Gastroesophageal sphincter (tissue), 4 donors: ENCODE data around the gene FAM3A. TPM values are rescaled to one million over a fixed set of nuclear protein-coding genes. Genes with fewer than 3 reads are reported as not detected.

Experiments
- ATAC-seq: fragments of 150-250 bp; one replicate; pipeline ENCODE4 v1.9.1; 2016; ENCODE audit warnings: mild to moderate bottlenecking, moderate library complexity
- H3K27ac ChIP-seq, 4 donors: fragments of 200-600 bp; sonication (generic) in 3 of 4; 1 replicate in 3 of 4; 2 replicates in 1 of 4; pipeline ENCODE4 v1.5.1; 2016 to 2019
- H3K27me3 ChIP-seq: fragments of 200-600 bp; sonication (generic); one replicate; pipeline ENCODE4 v1.5.1; 2019
- H3K36me3 ChIP-seq, 2 donors: fragments of 200-600 bp; sonication (generic); one replicate each; pipeline ENCODE4 v1.5.1; 2019; ENCODE audit warnings: control low read depth in 1 of 2
- H3K4me1 ChIP-seq, 3 donors: fragments of 200-600 bp; sonication (generic); 1 replicate in 2 of 3; 2 replicates in 1 of 3; pipeline ENCODE4 v1.5.1; 2016 to 2019; ENCODE audit warnings: control low read depth in 2 of 3
- H3K4me3 ChIP-seq, 2 donors: fragments of 200-600 bp; sonication (generic); one replicate each; pipeline ENCODE4 v1.5.1; 2019; ENCODE audit warnings: mild to moderate bottlenecking in 1 of 2, moderate library complexity in 1 of 2
- H3K9me3 ChIP-seq, 3 donors: fragments of 200-600 bp; sonication (generic); one replicate each; pipeline ENCODE4 v1.5.1; 2017 to 2019; ENCODE audit warnings: control low read depth in 2 of 3
- EP300 ChIP-seq: sonication (generic); formaldehyde crosslinking; IDR thresholded peaks from one replicate; pipeline ENCODE4 v1.6.1; 2017; ENCODE audit warnings: antibody characterized with exemption, mild to moderate bottlenecking
- POLR2A ChIP-seq, 2 donors: fragments of 450-650 bp; IDR thresholded peaks; one replicate each; pipeline ENCODE4 v1.6.1; 2017; ENCODE audit warnings: antibody characterized with exemption in 2 of 2, mild to moderate bottlenecking in 2 of 2, moderate library complexity in 1 of 2
- POLR2AphosphoS5 ChIP-seq: sonication (generic); formaldehyde crosslinking; IDR thresholded peaks from one replicate; pipeline ENCODE4 v1.6.1; 2017; ENCODE audit warnings: antibody characterized with exemption
- WGBS, 2 donors: methylation state at CpG; one replicate each; pipeline ENCODE4 v1.1.5; 2018; ENCODE audit warnings: low coverage in 1 of 2; 5-methylcytosine and 5-hydroxymethylcytosine counted together
- total RNA-seq, 4 donors: library from RNA; depleted of rRNA; stranded (reverse); fragments of >200 nt; gene quantifications; one replicate each; pipeline ENCODE4 v1.1.0, GENCODE V29; 2016
- TF ChIP-seq, protein P1 (sequence below), 4 experiments: fragments of 200-600 bp in 2 of 4; fragments of 450-650 bp in 2 of 4; sonication (generic) in 1 of 4; IDR thresholded peaks; one replicate each; pipeline ENCODE4 v1.5.1; 2017 to 2019; ENCODE audit warnings: antibody characterized with exemption in 4 of 4, mild to moderate bottlenecking in 2 of 4, moderate library complexity in 2 of 4

Gene FAM3A
- total RNA-seq, 4 donors from 2014 or later = 36.6 to 44.4 (median 40.5) TPM

DNA sequence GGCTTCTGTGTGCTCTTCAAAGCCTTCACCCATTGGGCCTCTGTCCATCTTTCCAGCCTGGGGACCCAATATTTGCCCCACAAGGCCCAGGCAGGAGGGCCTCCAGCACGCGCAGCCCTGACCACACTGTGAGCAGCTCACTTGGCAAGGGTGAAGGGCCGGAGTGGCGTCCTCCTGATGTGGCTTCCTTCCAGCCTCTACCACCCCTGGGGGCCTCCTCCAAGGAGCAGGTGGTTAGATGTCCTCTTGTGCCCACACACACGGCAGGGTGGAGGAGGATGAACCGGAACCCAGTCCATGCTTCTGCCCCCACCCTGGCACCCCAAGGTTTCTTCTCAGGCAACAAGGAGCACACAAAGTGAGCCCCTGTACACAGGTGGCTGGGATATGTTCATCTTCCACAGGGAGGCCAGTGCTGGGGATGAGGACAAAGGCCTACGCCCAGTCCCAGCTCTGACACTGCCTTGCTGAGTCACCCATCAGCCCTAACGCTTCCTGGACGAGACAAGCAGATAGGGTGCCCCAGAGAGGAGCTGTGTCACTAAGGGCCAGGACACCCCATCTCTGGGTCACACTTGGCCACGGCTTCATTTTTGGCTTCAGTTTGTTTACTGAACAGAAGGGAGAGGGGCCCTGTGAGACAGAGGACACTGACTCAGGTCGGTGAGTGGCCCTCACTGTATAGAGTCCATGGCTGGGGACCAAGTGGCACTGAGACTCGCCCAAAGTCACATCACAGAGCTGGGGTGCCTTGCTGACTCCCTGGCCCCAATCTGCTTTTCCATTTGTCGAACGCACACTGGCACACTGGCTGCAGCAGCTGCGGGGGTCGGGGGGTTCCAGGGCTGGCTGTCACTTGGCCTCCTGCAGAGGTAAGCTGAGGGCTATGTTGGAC is 31.5 kb downstream of the FAM3A start:
- no peaks in the 10 kb centered on the region for H3K9me3 ChIP-seq
- TF ChIP-seq, protein P1, sequence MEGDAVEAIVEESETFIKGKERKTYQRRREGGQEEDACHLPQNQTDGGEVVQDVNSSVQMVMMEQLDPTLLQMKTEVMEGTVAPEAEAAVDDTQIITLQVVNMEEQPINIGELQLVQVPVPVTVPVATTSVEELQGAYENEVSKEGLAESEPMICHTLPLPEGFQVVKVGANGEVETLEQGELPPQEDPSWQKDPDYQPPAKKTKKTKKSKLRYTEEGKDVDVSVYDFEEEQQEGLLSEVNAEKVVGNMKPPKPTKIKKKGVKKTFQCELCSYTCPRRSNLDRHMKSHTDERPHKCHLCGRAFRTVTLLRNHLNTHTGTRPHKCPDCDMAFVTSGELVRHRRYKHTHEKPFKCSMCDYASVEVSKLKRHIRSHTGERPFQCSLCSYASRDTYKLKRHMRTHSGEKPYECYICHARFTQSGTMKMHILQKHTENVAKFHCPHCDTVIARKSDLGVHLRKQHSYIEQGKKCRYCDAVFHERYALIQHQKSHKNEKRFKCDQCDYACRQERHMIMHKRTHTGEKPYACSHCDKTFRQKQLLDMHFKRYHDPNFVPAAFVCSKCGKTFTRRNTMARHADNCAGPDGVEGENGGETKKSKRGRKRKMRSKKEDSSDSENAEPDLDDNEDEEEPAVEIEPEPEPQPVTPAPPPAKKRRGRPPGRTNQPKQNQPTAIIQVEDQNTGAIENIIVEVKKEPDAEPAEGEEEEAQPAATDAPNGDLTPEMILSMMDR (IDR thresholded peaks at IDR 0.05) = no peak
- TF ChIP-seq POLR2AphosphoS5 = no peak
- TF ChIP-seq EP300 = no peak
- TF ChIP-seq POLR2A (IDR thresholded peaks at IDR 0.05) = no peak
- no peak overlapping the region for H3K4me3 ChIP-seq
- 80% methylated on average over 2 of the region's 16 CpGs; no CpG with 5 or more reads in 1 of the 2 donors for WGBS, 2 donors
- H3K27me3 ChIP-seq = no peaks in the 10 kb centered on the region
- peaks cover 0 to 48% (median 4%) of the 10 kb centered on the region in 3 donors for H3K4me1 ChIP-seq
- H3K36me3 ChIP-seq = peaks cover 0 to 25% of the 10 kb centered on the region in 2 donors
- peak overlapping the region in 3 of 4 donors; percentile 7 to 90 (median 84) for H3K27ac ChIP-seq
- no peak for ATAC-seq

DNA sequence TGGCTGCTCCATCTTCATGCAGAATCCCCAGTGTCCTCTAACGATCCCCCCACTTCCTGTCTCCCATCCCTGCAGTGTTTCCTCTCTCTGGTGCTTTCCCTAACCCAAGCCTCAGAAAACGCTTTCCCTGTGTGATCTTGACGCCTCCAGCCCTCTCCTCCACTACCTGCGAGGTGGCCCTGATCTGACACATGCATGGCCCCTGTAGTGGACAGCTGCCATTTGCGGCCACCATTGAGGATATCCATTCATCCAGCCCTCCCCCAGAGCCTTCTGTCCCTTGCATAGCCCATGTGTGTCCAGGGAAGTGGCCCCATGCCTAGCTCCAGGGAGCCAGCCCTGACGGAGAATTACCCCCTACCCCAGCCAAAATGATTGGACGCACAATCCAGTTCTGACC is 32.7 kb downstream of the FAM3A start:
- 70 to 90% methylated on average over 2 to 4 of the region's 7 CpGs for WGBS, 2 donors
- no peak overlapping the region for H3K4me3 ChIP-seq
- no peak for ATAC-seq
- H3K36me3 ChIP-seq = peaks cover 0 to 19% of the 10 kb centered on the region in 2 donors
- TF ChIP-seq POLR2AphosphoS5 = no peak
- TF ChIP-seq, protein P1 (IDR thresholded peaks at IDR 0.05) = no peak
- TF ChIP-seq EP300 = no peak
- no peak for TF ChIP-seq POLR2A (IDR thresholded peaks at IDR 0.05)
- H3K4me1 ChIP-seq = peaks cover 0 to 37% (median 7%) of the 10 kb centered on the region in 3 donors
- H3K27ac ChIP-seq = no peak overlapping the region
- no peaks in the 10 kb centered on the region for H3K9me3 ChIP-seq
- no peaks in the 10 kb centered on the region for H3K27me3 ChIP-seq

DNA sequence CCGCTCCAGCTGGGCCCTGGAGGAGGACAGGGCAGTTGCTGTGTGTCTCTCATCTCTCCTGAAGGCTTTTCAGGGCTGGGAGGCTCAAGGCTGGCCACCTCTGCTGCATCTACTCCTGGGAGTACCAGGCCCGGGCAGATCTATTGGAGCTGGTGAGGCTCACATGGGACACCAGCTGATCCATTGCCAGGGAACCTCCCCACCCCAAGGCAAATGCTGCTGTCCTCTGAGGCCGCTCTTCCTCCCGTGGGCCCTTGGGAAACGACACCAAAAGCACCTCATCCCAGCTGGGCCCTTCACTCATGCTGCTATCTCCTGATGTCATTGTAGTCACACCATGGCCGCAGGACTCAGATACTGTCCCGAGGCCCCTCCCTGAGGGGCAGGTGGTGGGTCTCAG is 33.2 kb downstream of the FAM3A start:
- TF ChIP-seq POLR2AphosphoS5 (no peak), POLR2A (IDR thresholded peaks at IDR 0.05) (no peak), EP300 (no peak)
- TF ChIP-seq, protein P1 (IDR thresholded peaks at IDR 0.05) = no peak
- H3K4me3 ChIP-seq = no peak overlapping the region
- H3K9me3 ChIP-seq = no peaks in the 10 kb centered on the region
- H3K36me3 ChIP-seq = peaks cover 0 to 14% of the 10 kb centered on the region in 2 donors
- no peak overlapping the region for H3K27ac ChIP-seq
- WGBS, 2 donors = 68% methylated on average over 3 of the region's 7 CpGs; no CpG with 5 or more reads in 1 of the 2 donors
- no peaks in the 10 kb centered on the region for H3K27me3 ChIP-seq
- no peak for ATAC-seq
- H3K4me1 ChIP-seq = peaks cover 0 to 38% (median 7%) of the 10 kb centered on the region in 3 donors

DNA sequence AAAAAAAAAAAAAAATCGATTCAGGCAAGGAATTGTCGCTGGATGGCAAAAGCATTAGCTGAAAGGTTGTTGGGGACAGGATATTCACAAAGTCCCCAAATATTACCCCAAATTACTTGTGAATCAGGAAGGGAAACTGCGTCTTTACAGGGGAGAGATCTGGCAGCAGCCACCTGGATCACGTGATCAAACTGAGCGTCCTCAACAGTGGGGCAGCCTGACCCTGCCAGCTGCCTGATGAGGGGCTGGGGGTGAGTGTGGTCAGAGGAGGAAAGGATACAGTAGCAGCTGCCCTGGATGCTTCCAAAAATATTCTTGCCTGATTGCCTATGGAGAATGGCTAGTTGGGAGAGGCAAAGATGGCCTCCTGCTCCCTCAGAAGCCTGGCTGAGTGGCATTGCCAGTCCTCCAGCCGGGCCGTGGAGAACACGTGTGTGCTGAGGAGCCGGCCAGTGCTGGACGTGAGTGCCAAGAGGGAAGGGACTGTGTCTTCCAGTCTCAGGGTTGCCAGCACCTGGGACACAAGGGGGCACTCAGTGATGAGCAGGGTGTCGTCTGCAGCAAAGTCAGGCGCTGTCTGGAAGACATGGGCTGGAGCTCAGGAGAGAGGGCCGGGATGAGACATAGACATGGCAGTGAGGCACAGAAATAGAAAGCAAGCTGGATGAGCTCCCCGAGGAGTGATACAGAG is 34.0 kb downstream of the FAM3A start:
- Histone ChIP-seq H3K9me3 (no peaks in the 10 kb centered on the region), H3K4me3 (no peak overlapping the region), H3K27me3 (no peaks in the 10 kb centered on the region)

More for the DNA sequence above, 34.0 kb downstream of the FAM3A start:
- TF ChIP-seq, protein P1 (IDR thresholded peaks at IDR 0.05) = no peak
- TF ChIP-seq EP300 (no peak), POLR2A (IDR thresholded peaks at IDR 0.05) (no peak), POLR2AphosphoS5 (no peak)
- no peak overlapping the region for H3K27ac ChIP-seq
- ATAC-seq = no peak
- peaks cover 0 to 9% of the 10 kb centered on the region in 2 donors for H3K36me3 ChIP-seq
- WGBS, 2 donors = 66 to 78% methylated on average over 5 to 6 of the region's 14 CpGs
- peaks cover 0 to 34% (median 7%) of the 10 kb centered on the region in 3 donors for H3K4me1 ChIP-seq
